ENCODE results near the gene PALM. TPM values are rescaled to one million over a fixed set of nuclear protein-coding genes. Genes with fewer than 3 reads are reported as not detected.
"Not testable (repeated sequence)": the region's sequence is repeated elsewhere in the genome, so short reads cannot be mapped to it uniquely, and the experiment has no call there.

PALM gene
- total RNA-seq, 4 donors from 2014 or later: 4.4 to 10.2 (median 7.2) TPM

DNA sequence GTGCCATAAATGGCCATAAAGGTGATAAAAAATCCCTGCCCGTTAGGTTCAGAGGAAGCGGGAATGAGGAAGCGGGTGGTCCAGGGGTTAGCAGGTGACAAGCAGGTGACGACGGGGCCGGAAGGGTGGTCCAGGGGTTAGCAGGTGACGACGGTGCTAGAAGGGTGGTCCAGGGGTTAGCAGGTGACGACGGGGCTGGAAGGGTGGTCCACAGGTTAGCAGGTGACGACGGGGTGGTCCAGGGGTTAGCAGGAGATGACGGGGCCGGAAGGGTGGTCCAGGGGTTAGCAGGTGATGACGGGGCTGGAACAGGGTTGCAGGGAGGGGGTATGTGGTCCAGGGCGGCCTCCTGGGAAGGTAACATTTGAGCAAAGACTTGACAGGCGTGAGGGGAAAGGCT lies 19.7 kb upstream of the PALM start:
- H3K36me3 ChIP-seq: no peaks in the 10 kb centered on the region
- DNase-seq (no peak), ATAC-seq (no peak)
- no peaks in the 10 kb centered on the region for H3K4me1 ChIP-seq
- TF ChIP-seq, protein P1, sequence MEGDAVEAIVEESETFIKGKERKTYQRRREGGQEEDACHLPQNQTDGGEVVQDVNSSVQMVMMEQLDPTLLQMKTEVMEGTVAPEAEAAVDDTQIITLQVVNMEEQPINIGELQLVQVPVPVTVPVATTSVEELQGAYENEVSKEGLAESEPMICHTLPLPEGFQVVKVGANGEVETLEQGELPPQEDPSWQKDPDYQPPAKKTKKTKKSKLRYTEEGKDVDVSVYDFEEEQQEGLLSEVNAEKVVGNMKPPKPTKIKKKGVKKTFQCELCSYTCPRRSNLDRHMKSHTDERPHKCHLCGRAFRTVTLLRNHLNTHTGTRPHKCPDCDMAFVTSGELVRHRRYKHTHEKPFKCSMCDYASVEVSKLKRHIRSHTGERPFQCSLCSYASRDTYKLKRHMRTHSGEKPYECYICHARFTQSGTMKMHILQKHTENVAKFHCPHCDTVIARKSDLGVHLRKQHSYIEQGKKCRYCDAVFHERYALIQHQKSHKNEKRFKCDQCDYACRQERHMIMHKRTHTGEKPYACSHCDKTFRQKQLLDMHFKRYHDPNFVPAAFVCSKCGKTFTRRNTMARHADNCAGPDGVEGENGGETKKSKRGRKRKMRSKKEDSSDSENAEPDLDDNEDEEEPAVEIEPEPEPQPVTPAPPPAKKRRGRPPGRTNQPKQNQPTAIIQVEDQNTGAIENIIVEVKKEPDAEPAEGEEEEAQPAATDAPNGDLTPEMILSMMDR (IDR thresholded peaks at IDR 0.05 in 4 of 5, conservative IDR thresholded peaks at IDR 0.05 in 1 of 5): no peak
- intact Hi-C loops (cut with DNase I; ENCODE audit: low total_unique reads): no loop called here
- in situ Hi-C loops (cut with MboI; ENCODE audit: low sequenced_read_pairs in 4 of 4): no loop called here
- H3K27ac ChIP-seq: no peak overlapping the region
- H3K4me3 ChIP-seq: no peak overlapping the region
- H3K27me3 ChIP-seq: no peaks in the 10 kb centered on the region
- H3K9me3 ChIP-seq: no peaks in the 10 kb centered on the region

DNA sequence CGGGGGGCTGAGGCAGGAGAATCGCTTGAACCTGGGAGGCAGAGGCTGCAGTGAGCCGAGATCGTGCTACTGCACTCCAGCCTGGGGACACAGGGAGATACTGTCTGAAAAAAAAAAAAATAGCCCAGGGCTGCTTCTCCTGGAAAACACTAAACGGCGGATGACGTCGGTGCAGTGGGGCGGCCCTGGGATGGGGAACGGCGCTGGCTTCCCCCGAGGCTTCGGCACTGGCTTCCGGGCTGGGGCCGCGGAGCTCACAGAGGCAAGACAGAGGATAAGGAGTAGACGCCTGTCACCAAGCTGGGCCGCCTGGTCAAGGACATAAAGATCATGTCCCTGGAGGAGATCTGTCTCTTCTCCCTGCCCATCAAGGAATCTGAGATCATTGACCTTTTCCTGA lies 18.5 kb upstream of the PALM start:
- DNase-seq: no peak
- no peaks in the 10 kb centered on the region for H3K4me1 ChIP-seq
- H3K4me3 ChIP-seq: no peak overlapping the region
- in situ Hi-C loops (cut with MboI; ENCODE audit: low sequenced_read_pairs in 4 of 4): no loop called here
- intact Hi-C loops (cut with DNase I; ENCODE audit: low total_unique reads): no loop called here
- H3K36me3 ChIP-seq: no peaks in the 10 kb centered on the region
- peak overlapping the region in 1 of 4 donors; percentile 18 for H3K27ac ChIP-seq
- TF ChIP-seq POLR2A (IDR thresholded peaks at IDR 0.05): no peak
- TF ChIP-seq, protein P1 (IDR thresholded peaks at IDR 0.05 in 4 of 5, conservative IDR thresholded peaks at IDR 0.05 in 1 of 5): no peak
- ATAC-seq: no peak
- no peaks in the 10 kb centered on the region for H3K9me3 ChIP-seq
- peaks cover 0 to 8% (median 5%) of the 10 kb centered on the region in 3 donors for H3K27me3 ChIP-seq

DNA sequence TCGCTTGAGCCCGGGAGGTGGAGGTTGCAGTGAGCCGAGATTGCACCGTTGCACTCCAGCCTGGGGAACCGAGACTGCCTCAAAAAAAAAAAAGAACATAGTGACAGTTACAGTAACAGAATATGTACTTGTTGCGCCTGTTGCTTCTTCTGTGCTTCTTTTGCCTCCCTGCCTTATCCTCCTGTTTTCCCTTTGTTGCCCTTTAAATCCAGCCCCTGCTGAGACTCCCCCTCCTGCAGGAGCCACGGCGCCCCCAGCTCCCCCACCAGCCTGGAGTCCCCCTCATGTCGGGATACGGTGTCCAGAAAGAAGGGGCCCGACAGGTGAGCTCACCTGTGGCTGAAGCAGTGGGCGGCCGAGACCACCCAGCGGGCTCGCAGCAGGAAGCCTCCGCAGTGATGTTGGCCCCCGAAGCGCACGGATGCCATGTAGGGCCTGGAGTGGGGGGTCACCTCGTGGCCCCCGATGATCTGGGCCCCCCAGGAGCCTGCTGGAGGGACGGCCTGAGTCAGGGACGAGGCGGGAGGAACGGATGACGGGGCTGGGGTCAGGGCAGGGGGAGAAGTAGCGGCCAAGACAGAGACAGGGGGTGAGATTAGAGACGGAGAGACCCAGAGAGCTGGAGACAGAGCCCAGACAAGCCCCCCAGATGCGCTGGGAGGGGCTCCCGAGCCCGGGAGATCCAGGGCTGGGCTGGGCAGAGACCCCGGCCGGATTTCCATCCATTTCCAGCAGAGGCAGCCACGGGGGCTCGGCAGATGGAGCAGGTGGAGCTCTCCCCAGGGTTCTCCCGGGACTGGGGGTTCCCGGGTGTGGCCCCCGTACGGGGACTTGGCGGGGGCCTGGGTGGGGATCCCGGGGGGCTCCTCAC lies 14.0 kb upstream of the PALM start:
- in situ Hi-C loops (cut with MboI; ENCODE audit: low sequenced_read_pairs in 4 of 4) (no loop called here), intact Hi-C loops (cut with DNase I; ENCODE audit: low total_unique reads) (no loop called here)
- Histone ChIP-seq H3K9me3 (no peaks in the 10 kb centered on the region), H3K4me1 (no peaks in the 10 kb centered on the region), H3K4me3 (no peak overlapping the region), H3K27me3 (peaks cover 15 to 22% (median 17%) of the 10 kb centered on the region in 3 donors), H3K36me3 (no peaks in the 10 kb centered on the region), H3K27ac (no peak overlapping the region)
- ATAC-seq (no peak), DNase-seq (no peak)
- TF ChIP-seq POLR2A (IDR thresholded peaks at IDR 0.05): no peak
- TF ChIP-seq, protein P1 (IDR thresholded peaks at IDR 0.05 in 4 of 5, conservative IDR thresholded peaks at IDR 0.05 in 1 of 5): no peak

DNA sequence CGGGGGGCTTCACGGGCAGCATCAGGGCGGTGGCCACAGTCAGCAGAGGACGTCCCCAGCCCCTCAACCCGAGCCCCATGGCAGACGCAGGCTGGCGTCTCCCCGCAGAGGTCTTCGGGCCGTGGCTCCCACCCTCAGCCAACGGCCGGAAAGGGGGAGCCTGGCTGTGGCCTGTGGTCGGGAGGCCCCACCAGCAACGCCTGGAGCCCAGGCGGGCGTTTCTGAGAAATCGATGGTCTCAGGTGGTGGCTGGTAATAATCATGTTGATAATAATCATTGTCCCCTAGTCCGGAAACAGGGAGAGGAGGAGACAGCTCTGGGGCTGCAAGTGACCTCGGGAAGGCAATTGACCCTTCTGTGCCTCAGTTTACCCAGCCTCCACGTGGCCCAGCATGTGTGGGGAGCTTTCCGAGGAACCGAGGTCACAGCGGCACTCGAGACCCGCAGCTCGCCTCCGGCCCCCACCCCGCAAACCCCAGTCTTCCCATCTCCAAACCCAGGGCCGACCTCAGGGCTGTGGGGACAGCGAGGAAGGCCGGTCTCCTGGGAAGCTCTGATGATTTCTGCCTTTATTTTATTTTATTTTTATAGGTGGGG lies 13.3 kb upstream of the PALM start, which contains the start of gene PRSS57:
PRSS57 (minus strand) TSS at position 101 of the 598 bp plus-strand sequence; CDS start at position 79, 22 bp downstream.
- ATAC-seq: no peak

DNA sequence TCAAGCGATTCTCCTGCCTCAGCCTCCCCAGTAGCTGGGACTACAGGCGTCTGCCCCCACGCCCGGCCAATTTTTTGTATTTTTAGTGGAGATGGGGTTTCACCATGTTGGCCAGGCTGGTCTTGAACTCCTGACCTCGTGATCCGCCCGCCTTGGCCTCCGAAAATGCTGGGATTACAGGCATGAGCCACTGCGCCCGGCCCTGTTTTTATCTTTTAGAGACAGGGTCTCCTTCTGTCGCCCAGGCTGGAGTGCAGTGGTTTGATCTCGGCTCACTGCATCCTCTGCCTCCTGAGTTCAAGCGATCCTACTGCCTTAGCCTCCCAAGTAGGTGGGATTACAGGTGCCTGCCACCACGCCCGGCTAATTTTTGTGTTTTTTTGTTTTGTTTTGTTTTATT lies 10.2 kb upstream of the PALM start:
- H3K4me3 ChIP-seq; H3K36me3 ChIP-seq; in situ Hi-C loops (cut with MboI; ENCODE audit: low sequenced_read_pairs in 4 of 4); ATAC-seq; H3K27ac ChIP-seq; intact Hi-C loops (cut with DNase I; ENCODE audit: low total_unique reads); H3K9me3 ChIP-seq; DNase-seq; H3K4me1 ChIP-seq: not testable (repeated sequence)
- H3K27me3 ChIP-seq: peaks cover 28 to 40% (median 32%) of the 10 kb centered on the region in 3 donors

More for the DNA sequence above, 13.3 kb upstream of the PALM start, which contains the start of gene PRSS57:
- intact Hi-C loops (cut with DNase I; ENCODE audit: low total_unique reads) (no loop called here), in situ Hi-C loops (cut with MboI; ENCODE audit: low sequenced_read_pairs in 4 of 4) (no loop called here)
- peaks cover 15 to 22% (median 17%) of the 10 kb centered on the region in 3 donors for H3K27me3 ChIP-seq
- no peaks in the 10 kb centered on the region for H3K4me1 ChIP-seq
- no peaks in the 10 kb centered on the region for H3K9me3 ChIP-seq
- no peak within 1 kb of the TSS for H3K27ac ChIP-seq
- no peaks in the 10 kb centered on the region for H3K36me3 ChIP-seq
- no peak within 1 kb of the TSS for H3K4me3 ChIP-seq
- DNase-seq: no peak
- TF ChIP-seq POLR2A (IDR thresholded peaks at IDR 0.05): no peak
- TF ChIP-seq, protein P1 (IDR thresholded peaks at IDR 0.05 in 4 of 5, conservative IDR thresholded peaks at IDR 0.05 in 1 of 5): no peak

DNA sequence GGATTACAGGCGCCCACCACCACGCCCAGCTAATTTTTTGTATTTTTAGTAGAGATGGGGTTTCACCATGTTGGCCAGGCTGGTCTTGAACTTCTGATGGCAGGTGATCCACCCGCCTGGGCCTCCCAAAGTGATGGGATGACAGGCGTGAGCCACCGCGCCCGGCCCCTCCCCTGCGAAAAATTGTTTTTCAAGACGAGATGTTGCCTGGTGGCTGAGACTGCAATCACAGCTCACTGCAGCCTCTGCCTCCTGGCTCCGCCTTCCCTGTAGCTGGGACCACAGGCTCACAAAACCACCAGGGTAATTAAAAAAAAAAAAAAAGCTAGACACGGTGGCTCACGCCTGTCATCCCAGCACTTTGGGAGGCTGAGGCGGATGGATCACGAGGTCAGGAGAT lies 8.8 kb upstream of the PALM start:
- H3K27ac ChIP-seq; ATAC-seq; in situ Hi-C loops (cut with MboI; ENCODE audit: low sequenced_read_pairs in 4 of 4); intact Hi-C loops (cut with DNase I; ENCODE audit: low total_unique reads); H3K4me1 ChIP-seq; H3K9me3 ChIP-seq; H3K36me3 ChIP-seq; H3K4me3 ChIP-seq; DNase-seq: not testable (repeated sequence)
- H3K27me3 ChIP-seq: peaks cover 34 to 44% (median 34%) of the 10 kb centered on the region in 3 donors

DNA sequence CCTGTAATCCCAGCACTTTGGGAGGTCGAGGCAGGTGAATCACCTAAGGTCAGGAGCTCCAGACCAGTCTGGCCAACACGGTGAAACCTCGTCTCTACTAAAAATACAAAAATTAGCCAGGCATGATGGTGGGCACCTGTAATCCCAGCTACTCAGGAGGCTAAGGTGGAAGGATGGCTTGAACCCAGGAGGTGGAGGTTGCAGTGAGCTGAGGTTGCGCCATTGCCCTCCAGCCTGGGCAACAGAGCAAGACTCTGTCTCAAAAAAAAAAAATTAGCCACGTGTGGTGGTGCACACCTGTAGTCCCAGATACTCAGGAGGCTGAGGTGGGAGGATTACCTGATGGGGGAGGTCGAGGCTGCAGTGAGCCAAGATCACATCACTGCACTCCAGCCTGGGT lies 5.9 kb upstream of the PALM start:
- H3K4me3 ChIP-seq: peak overlapping the region in 1 of 4 donors; percentile 28
- DNase-seq; in situ Hi-C loops (cut with MboI; ENCODE audit: low sequenced_read_pairs in 4 of 4); intact Hi-C loops (cut with DNase I; ENCODE audit: low total_unique reads); H3K36me3 ChIP-seq; H3K4me1 ChIP-seq; H3K9me3 ChIP-seq; ATAC-seq: not testable (repeated sequence)
- peak overlapping the region in 1 of 4 donors; percentile 25 for H3K27ac ChIP-seq
- H3K27me3 ChIP-seq: peaks cover 28 to 51% (median 45%) of the 10 kb centered on the region in 3 donors

Measured in gastrocnemius medialis (tissue), 4 donors.